Neural progenitor cell (in vitro differentiated cells): Measurements from ENCODE around the gene ZNF337. TPM values are rescaled to one million over a fixed set of nuclear protein-coding genes. Genes with fewer than 3 reads are reported as not detected.
A peak's percentile ranks its signal among the peaks of the same experiment; 100 is the strongest.
"Not testable (repeated sequence)": the region's sequence is repeated elsewhere in the genome, so short reads cannot be mapped to it uniquely, and the experiment has no call there.

ENCODE experiments used
- DNase-seq: peaks from one replicate; pipeline ENCODE4 v3.0.0-alpha.2; 2016; ENCODE audit warnings: low spot score
- H2AFZ ChIP-seq: fragments of 200-600 bp; sonication (generic); replicated peaks from 2 replicates; pipeline ENCODE4 v1.6.1; 2016; ENCODE audit warnings: antibody characterized with exemption
- H3F3A ChIP-seq: fragments of 200-600 bp; sonication (generic); 2 replicates; pipeline ENCODE4 v1.6.1; 2016; ENCODE audit warnings: antibody characterized with exemption, low read depth
- H3K27ac ChIP-seq: fragments of 200-600 bp; sonication (generic); 2 replicates; pipeline ENCODE4 v1.5.1; 2016; ENCODE audit warnings: mild to moderate bottlenecking
- H3K27me3 ChIP-seq: fragments of 200-600 bp; sonication (generic); 2 replicates; pipeline ENCODE4 v1.6.1; 2016; ENCODE audit warnings: mild to moderate bottlenecking, moderate library complexity
- H3K36me3 ChIP-seq: fragments of 200-600 bp; sonication (generic); 2 replicates; pipeline ENCODE4 v1.5.1; 2016
- H3K4me1 ChIP-seq: fragments of 200-600 bp; sonication (generic); 2 replicates; pipeline ENCODE4 v1.6.1; 2016; ENCODE audit warnings: mixed run types
- H3K4me2 ChIP-seq: fragments of 200-600 bp; sonication (generic); 2 replicates; pipeline ENCODE4 v1.6.1; 2016
- H3K4me3 ChIP-seq: fragments of 200-600 bp; sonication (generic); 2 replicates; pipeline ENCODE4 v1.5.1; 2016
- H3K79me2 ChIP-seq: fragments of 200-600 bp; sonication (generic); 2 replicates; pipeline ENCODE4 v1.6.1; 2016; ENCODE audit warnings: low read depth
- H3K9ac ChIP-seq: fragments of 200-600 bp; sonication (generic); 2 replicates; pipeline ENCODE4 v1.6.1; 2016
- H3K9me3 ChIP-seq: fragments of 200-600 bp; sonication (generic); 2 replicates; pipeline ENCODE4 v1.5.1; 2016; ENCODE audit warnings: low read depth
- H4K20me1 ChIP-seq: fragments of 200-600 bp; sonication (generic); 2 replicates; pipeline ENCODE4 v1.6.1; 2016; ENCODE audit warnings: low read depth
- H3K27ac Mint-ChIP-seq: 3 replicates; pipeline ENCODE4 v1.8.0; 2021; ENCODE audit warnings: mixed read lengths
- H3K27me3 Mint-ChIP-seq: 2 replicates; pipeline ENCODE4 v1.8.0; 2022; ENCODE audit warnings: low read depth, mild to moderate bottlenecking, inconsistent platforms, moderate library complexity, mixed read lengths; ENCODE audit not compliant: insufficient read depth
- H3K36me3 Mint-ChIP-seq: 3 replicates; pipeline ENCODE4 v1.8.0; 2021; ENCODE audit warnings: mixed read lengths
- H3K4me1 Mint-ChIP-seq: 3 replicates; pipeline ENCODE4 v1.8.0; 2021; ENCODE audit warnings: mixed read lengths
- H3K4me3 Mint-ChIP-seq: 3 replicates; pipeline ENCODE4 v1.8.0; 2021; ENCODE audit warnings: mild to moderate bottlenecking, moderate library complexity, mixed read lengths
- H3K9me3 Mint-ChIP-seq: 3 replicates; pipeline ENCODE4 v1.8.0; 2020; ENCODE audit warnings: mixed read lengths
- EZH2 ChIP-seq: fragments of 200-600 bp; sonication (generic); IDR thresholded peaks from 2 replicates; pipeline ENCODE4 v1.6.1; 2017; ENCODE audit warnings: antibody characterized with exemption, mild to moderate bottlenecking, moderate library complexity
- EZH2phosphoT487 ChIP-seq: fragments of 200-600 bp; sonication (generic); IDR thresholded peaks from 2 replicates; pipeline ENCODE4 v1.6.1; 2017; ENCODE audit warnings: antibody characterized with exemption
- total RNA-seq: library from RNA; depleted of rRNA; stranded (reverse); fragments of >200 nt; gene quantifications from 2 replicates; pipeline ENCODE4 v1.2.3, GENCODE V29; 2015; ENCODE audit warnings: low replicate concordance
- TF ChIP-seq, protein P1 (sequence below): fragments of 200-600 bp; sonication (generic); IDR thresholded peaks from 2 replicates; pipeline ENCODE4 v1.5.1; 2017; ENCODE audit warnings: antibody characterized with exemption, mild to moderate bottlenecking

ZNF337 gene
- total RNA-seq, 1 donor from 2014 or later = 22.4 TPM

GRCh38 chr20:25690427-25690826 is 6.2 kb downstream of the ZNF337 start:
- Histone ChIP-seq H3K27ac (no peak overlapping the region), H3F3A (no peaks in the 10 kb centered on the region), H3K4me3 (no peak overlapping the region), H2AFZ (no peak overlapping the region), H3K4me1 (no peaks in the 10 kb centered on the region), H3K9me3 (no peaks in the 10 kb centered on the region), H3K27me3 (no peaks in the 10 kb centered on the region), H3K9ac (no peak overlapping the region), H4K20me1 (peaks cover 41% of the 10 kb centered on the region), H3K36me3 (no peaks in the 10 kb centered on the region), H3K79me2 (peaks cover 40% of the 10 kb centered on the region), H3K4me2 (no peak overlapping the region)
- H3K27ac Mint-ChIP-seq = no peak overlapping the region
- DNase-seq = no peak
- no peaks in the 10 kb centered on the region for H3K4me1 Mint-ChIP-seq
- TF ChIP-seq, protein P1, sequence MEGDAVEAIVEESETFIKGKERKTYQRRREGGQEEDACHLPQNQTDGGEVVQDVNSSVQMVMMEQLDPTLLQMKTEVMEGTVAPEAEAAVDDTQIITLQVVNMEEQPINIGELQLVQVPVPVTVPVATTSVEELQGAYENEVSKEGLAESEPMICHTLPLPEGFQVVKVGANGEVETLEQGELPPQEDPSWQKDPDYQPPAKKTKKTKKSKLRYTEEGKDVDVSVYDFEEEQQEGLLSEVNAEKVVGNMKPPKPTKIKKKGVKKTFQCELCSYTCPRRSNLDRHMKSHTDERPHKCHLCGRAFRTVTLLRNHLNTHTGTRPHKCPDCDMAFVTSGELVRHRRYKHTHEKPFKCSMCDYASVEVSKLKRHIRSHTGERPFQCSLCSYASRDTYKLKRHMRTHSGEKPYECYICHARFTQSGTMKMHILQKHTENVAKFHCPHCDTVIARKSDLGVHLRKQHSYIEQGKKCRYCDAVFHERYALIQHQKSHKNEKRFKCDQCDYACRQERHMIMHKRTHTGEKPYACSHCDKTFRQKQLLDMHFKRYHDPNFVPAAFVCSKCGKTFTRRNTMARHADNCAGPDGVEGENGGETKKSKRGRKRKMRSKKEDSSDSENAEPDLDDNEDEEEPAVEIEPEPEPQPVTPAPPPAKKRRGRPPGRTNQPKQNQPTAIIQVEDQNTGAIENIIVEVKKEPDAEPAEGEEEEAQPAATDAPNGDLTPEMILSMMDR = no peak
- no peak for TF ChIP-seq EZH2phosphoT487
- no peak for TF ChIP-seq EZH2
- H3K36me3 Mint-ChIP-seq = peaks cover 21% of the 10 kb centered on the region
- H3K9me3 Mint-ChIP-seq = no peaks in the 10 kb centered on the region
- no peak overlapping the region for H3K4me3 Mint-ChIP-seq
- no peaks in the 10 kb centered on the region for H3K27me3 Mint-ChIP-seq

GRCh38 chr20:25686081-25687067 is 10.3 kb downstream of the ZNF337 start:
- peaks cover 2% of the 10 kb centered on the region for H3K27me3 Mint-ChIP-seq
- H3K36me3 Mint-ChIP-seq = peaks cover 32% of the 10 kb centered on the region
- peaks cover 4% of the 10 kb centered on the region for H3K36me3 ChIP-seq
- H4K20me1 ChIP-seq = peaks cover 24% of the 10 kb centered on the region
- TF ChIP-seq, protein P1 = no peak
- no peak for TF ChIP-seq EZH2
- no peak for TF ChIP-seq EZH2phosphoT487
- peaks cover 12% of the 10 kb centered on the region for H3K79me2 ChIP-seq
- H3K9me3 ChIP-seq = no peaks in the 10 kb centered on the region
- no peaks in the 10 kb centered on the region for H3F3A ChIP-seq
- H3K9ac ChIP-seq = no peak overlapping the region
- peak overlapping the region; percentile 54 for H3K27ac Mint-ChIP-seq
- no peak overlapping the region for H3K4me3 Mint-ChIP-seq
- H3K4me1 ChIP-seq = no peaks in the 10 kb centered on the region
- H3K4me3 ChIP-seq = no peak overlapping the region
- no peak for DNase-seq
- H3K4me1 Mint-ChIP-seq = no peaks in the 10 kb centered on the region
- no peaks in the 10 kb centered on the region for H3K27me3 ChIP-seq
- peaks cover 2% of the 10 kb centered on the region for H3K9me3 Mint-ChIP-seq
- H2AFZ ChIP-seq = no peak overlapping the region
- H3K4me2 ChIP-seq = no peak overlapping the region
- H3K27ac ChIP-seq = no peak overlapping the region

DNA sequence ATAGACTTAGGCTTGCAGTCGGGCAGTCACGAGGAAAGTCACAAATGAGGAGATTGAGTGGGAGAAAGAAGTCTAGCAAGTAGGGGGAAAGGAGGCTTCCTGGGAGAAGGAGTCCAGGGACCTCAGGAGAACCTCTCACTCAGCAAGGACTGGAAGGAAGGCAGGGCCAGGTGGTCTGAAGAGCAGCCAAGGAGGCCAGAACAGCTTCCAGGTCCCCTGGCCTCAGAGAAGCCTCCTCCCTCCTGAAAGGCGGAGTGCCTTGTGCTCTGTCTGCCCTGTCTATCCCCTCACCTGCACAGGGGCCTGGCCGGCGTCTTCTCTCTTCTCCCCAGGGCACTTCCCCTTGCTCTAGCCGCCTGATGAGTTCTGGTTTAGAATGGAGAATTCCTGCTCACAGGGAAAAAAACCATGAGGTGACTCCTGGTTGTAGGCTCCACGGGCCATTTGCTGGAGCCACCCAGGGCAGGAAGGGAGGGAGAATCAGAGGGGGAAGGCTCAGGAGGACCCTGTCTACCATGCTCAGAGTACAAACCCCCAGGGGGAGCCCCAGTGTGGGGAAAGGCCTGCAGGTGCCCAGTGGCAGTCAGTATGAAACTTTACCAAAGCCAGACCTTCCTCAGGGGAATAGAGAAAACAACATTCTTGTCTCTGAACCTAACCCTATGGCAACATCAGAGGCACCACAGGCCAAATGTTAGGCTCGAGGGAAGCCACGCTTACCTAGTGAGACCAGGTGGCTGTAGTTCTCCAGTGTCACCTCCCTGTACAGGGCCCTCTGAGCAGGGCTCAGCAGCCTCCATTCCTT is 11.2 kb downstream of the ZNF337 start:
- Histone ChIP-seq H3K27me3 (no peaks in the 10 kb centered on the region), H3K4me1 (no peaks in the 10 kb centered on the region), H3F3A (no peaks in the 10 kb centered on the region), H3K4me2 (no peak overlapping the region), H3K79me2 (peaks cover 3% of the 10 kb centered on the region), H3K27ac (no peak overlapping the region), H3K9ac (no peak overlapping the region), H3K4me3 (no peak overlapping the region), H3K36me3 (peaks cover 4% of the 10 kb centered on the region), H3K9me3 (no peaks in the 10 kb centered on the region), H4K20me1 (peaks cover 17% of the 10 kb centered on the region), H2AFZ (no peak overlapping the region)
- H3K27me3 Mint-ChIP-seq = peaks cover 2% of the 10 kb centered on the region
- peaks cover 2% of the 10 kb centered on the region for H3K9me3 Mint-ChIP-seq
- H3K36me3 Mint-ChIP-seq = peaks cover 32% of the 10 kb centered on the region
- H3K4me1 Mint-ChIP-seq = no peaks in the 10 kb centered on the region
- H3K27ac Mint-ChIP-seq = no peak overlapping the region
- DNase-seq = no peak
- TF ChIP-seq EZH2phosphoT487 (no peak), EZH2 (no peak)
- TF ChIP-seq, protein P1 = no peak
- no peak overlapping the region for H3K4me3 Mint-ChIP-seq

GRCh38 chr20:25683826-25684225 is 12.8 kb downstream of the ZNF337 start:
- not testable (repeated sequence) for H3K36me3 ChIP-seq, H3K4me1 Mint-ChIP-seq, H4K20me1 ChIP-seq, H3K4me3 Mint-ChIP-seq, H3K9me3 Mint-ChIP-seq, H3K27me3 Mint-ChIP-seq, H3K9me3 ChIP-seq, H3F3A ChIP-seq, H2AFZ ChIP-seq, H3K4me2 ChIP-seq, H3K79me2 ChIP-seq, H3K27ac ChIP-seq, H3K9ac ChIP-seq, DNase-seq, H3K4me1 ChIP-seq, H3K4me3 ChIP-seq, H3K27ac Mint-ChIP-seq, H3K27me3 ChIP-seq
- peaks cover 30% of the 10 kb centered on the region for H3K36me3 Mint-ChIP-seq
